ENCODE data around the gene SLC47A2.

- TF ChIP-seq POLR2A (IDR thresholded peaks at IDR 0.05): no peak
- no peak for TF ChIP-seq CTCF (IDR thresholded peaks at IDR 0.05)
These were observed 29.8 kb downstream of the SLC47A2 start for GRCh38 chr17:19686400-19687090.
